Tibial nerve (tissue), 4 donors: ENCODE data around the gene FAM20A.

Experiments used
- CTCF ChIP-seq, 5 experiments: fragments of 200-600 bp in 3 of 5; fragments of 450-650 bp in 2 of 5; sonication (generic) in 3 of 5; IDR thresholded peaks; one replicate each; pipeline ENCODE4 v1.5.1; 2016 to 2019; ENCODE audit warnings: antibody characterized with exemption in 5 of 5, mild to moderate bottlenecking in 3 of 5, moderate library complexity in 2 of 5
- EP300 ChIP-seq, 2 donors: sonication (generic); formaldehyde crosslinking; IDR thresholded peaks; one replicate each; pipeline ENCODE4 v1.6.1; 2017; ENCODE audit warnings: antibody characterized with exemption in 2 of 2, mild to moderate bottlenecking in 1 of 2
- POLR2A ChIP-seq, 2 donors: fragments of 450-650 bp; IDR thresholded peaks; one replicate each; pipeline ENCODE4 v1.6.1; 2017; ENCODE audit warnings: antibody characterized with exemption in 2 of 2, mild to moderate bottlenecking in 2 of 2, moderate library complexity in 2 of 2

- TF ChIP-seq CTCF (IDR thresholded peaks at IDR 0.05) = no peak
- TF ChIP-seq EP300 (IDR thresholded peaks at IDR 0.05) = no peak
- TF ChIP-seq POLR2A (IDR thresholded peaks at IDR 0.05) = no peak
These were observed 82.9 kb downstream of the FAM20A start for GRCh38 chr17:68518063-68518815.
